HL-60 (cell line): ENCODE data around the gene UFC1.

Experiments used
- DNase-seq, 2 experiments: peaks; one replicate each; pipeline ENCODE4 v3.0.0-alpha.2; 2010 to 2020; ENCODE audit warnings: low read depth in 1 of 2, low spot score in 1 of 2
- H3K27ac ChIP-seq: fragments of 250-450 bp; sonication (Bioruptor Pico); replicated peaks from 2 replicates; pipeline ENCODE4 v1.5.1; 2020; ENCODE audit warnings: mild to moderate bottlenecking, moderate library complexity
- H3K27me3 ChIP-seq: fragments of 250-450 bp; sonication (Bioruptor Pico); 2 replicates; pipeline ENCODE4 v1.5.1; 2021; ENCODE audit warnings: mild to moderate bottlenecking, moderate library complexity; ENCODE audit not compliant: insufficient read depth, poor library complexity, severe bottlenecking
- H3K4me3 ChIP-seq: replicated peaks from 2 replicates; pipeline ENCODE4 v1.5.1; 2011; ENCODE audit warnings: mild to moderate bottlenecking, control low read depth, low read length; ENCODE audit not compliant: insufficient read depth
- GABPA ChIP-seq: IDR thresholded peaks from 2 replicates; pipeline ENCODE4 v1.6.1; 2012; ENCODE audit warnings: low read depth
- POLR2AphosphoS5 ChIP-seq: IDR thresholded peaks from 2 replicates; pipeline ENCODE4 v1.6.1; 2012; ENCODE audit warnings: low read depth
- SPI1 ChIP-seq: IDR thresholded peaks from 2 replicates; pipeline ENCODE4 v1.6.1; 2012; ENCODE audit warnings: low read depth, mild to moderate bottlenecking, borderline replicate concordance
- TF ChIP-seq, protein P1 (sequence below): IDR thresholded peaks from 2 replicates; pipeline ENCODE4 v1.6.1; 2012; ENCODE audit warnings: low read depth; ENCODE audit not compliant: insufficient replicate concordance
- TF ChIP-seq, protein P2 (sequence below): IDR thresholded peaks from one replicate; pipeline ENCODE4 v1.5.1; 2011; ENCODE audit warnings: low read length, control low read depth, inconsistent platforms; ENCODE audit not compliant: insufficient read depth

Gene UFC1

DNA sequence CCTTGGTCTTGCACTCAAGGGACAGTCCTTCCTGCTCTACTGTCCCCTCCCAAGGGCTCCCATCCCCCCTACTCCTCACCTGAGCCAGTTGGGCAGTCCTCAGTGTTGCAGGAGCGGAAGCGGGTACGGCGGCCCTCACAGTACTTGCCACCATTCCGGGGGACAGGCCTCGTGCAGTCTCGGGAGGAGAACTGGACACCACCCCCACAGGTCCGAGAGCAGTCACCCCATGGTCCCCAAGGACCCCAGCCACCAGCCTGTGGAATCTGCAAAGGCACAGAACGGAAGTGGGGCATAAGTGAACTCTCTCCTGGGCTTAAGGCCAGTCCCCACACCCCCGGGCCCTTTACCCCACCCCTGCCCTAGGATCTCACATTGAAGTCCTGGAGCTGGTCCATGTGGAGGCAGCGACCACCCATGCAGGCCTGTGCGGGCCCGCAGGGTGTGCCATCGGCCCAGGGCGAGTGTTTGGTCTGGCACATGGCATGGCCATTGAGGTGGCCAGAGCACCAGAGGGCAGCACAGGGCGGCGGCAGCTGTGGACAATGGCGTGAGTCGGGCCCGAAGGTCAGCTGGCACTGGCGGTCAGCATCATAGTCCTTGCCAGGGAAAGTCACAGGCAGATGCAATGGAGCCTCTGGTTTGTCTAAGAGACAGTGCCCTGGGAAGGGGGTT, 39.9 kb downstream of the UFC1 start:
- Histone ChIP-seq H3K27ac (no peak overlapping the region), H3K4me3 (no peak overlapping the region), H3K27me3 (no peaks in the 10 kb centered on the region)
- TF ChIP-seq, protein P1, sequence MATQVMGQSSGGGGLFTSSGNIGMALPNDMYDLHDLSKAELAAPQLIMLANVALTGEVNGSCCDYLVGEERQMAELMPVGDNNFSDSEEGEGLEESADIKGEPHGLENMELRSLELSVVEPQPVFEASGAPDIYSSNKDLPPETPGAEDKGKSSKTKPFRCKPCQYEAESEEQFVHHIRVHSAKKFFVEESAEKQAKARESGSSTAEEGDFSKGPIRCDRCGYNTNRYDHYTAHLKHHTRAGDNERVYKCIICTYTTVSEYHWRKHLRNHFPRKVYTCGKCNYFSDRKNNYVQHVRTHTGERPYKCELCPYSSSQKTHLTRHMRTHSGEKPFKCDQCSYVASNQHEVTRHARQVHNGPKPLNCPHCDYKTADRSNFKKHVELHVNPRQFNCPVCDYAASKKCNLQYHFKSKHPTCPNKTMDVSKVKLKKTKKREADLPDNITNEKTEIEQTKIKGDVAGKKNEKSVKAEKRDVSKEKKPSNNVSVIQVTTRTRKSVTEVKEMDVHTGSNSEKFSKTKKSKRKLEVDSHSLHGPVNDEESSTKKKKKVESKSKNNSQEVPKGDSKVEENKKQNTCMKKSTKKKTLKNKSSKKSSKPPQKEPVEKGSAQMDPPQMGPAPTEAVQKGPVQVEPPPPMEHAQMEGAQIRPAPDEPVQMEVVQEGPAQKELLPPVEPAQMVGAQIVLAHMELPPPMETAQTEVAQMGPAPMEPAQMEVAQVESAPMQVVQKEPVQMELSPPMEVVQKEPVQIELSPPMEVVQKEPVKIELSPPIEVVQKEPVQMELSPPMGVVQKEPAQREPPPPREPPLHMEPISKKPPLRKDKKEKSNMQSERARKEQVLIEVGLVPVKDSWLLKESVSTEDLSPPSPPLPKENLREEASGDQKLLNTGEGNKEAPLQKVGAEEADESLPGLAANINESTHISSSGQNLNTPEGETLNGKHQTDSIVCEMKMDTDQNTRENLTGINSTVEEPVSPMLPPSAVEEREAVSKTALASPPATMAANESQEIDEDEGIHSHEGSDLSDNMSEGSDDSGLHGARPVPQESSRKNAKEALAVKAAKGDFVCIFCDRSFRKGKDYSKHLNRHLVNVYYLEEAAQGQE = no peak
- TF ChIP-seq POLR2AphosphoS5 = no peak
- no peak for TF ChIP-seq SPI1
- TF ChIP-seq, protein P2, sequence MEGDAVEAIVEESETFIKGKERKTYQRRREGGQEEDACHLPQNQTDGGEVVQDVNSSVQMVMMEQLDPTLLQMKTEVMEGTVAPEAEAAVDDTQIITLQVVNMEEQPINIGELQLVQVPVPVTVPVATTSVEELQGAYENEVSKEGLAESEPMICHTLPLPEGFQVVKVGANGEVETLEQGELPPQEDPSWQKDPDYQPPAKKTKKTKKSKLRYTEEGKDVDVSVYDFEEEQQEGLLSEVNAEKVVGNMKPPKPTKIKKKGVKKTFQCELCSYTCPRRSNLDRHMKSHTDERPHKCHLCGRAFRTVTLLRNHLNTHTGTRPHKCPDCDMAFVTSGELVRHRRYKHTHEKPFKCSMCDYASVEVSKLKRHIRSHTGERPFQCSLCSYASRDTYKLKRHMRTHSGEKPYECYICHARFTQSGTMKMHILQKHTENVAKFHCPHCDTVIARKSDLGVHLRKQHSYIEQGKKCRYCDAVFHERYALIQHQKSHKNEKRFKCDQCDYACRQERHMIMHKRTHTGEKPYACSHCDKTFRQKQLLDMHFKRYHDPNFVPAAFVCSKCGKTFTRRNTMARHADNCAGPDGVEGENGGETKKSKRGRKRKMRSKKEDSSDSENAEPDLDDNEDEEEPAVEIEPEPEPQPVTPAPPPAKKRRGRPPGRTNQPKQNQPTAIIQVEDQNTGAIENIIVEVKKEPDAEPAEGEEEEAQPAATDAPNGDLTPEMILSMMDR = no peak
- no peak for TF ChIP-seq GABPA
- no peak for DNase-seq

DNA sequence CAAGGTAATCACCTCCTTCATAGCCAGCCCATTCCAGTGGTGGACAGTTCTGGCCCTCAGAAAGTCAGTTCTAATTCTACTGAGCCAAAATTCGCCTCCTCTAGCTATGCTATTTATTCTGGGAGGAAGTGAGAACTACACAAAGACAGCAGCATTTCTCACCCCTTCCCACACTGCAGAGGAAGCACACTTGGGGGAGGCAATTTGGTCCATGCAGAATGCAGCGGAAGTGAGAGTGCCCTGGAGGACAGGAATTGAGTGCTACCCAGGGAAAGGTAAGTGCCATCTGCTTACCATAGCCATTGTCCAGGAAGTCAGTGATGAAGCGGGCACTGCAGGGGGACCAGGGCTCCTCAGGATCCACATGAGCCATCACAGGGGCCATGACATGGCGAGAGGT, 41.4 kb downstream of the UFC1 start:
- Histone ChIP-seq H3K27me3 (no peaks in the 10 kb centered on the region), H3K4me3 (no peak overlapping the region), H3K27ac (no peak overlapping the region)
- DNase-seq = peak in 1 of 2 experiments; percentile 75
- TF ChIP-seq SPI1 (peak; percentile 31; the same call in 1 of the 2 replicates), GABPA (no peak)

DNA sequence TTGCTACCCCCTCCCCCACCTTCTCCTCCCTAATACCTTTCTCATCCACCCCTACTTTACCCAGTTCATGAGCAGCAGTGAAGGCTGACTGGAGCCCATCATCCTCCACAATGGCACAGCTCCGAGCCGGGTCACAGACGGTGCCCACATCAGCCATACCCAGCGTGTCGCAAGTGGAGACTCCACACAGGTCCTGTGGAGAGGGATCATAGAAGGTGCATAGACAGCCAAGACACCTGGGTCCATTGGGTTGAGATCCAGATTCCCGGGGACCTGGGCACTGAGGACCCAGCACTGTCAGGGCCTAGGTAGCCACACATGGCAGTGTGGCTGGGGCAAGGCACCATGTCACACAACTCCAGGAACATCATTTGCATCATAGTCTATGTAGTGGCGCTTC, 42.3 kb downstream of the UFC1 start:
- TF ChIP-seq, protein P2 = no peak
- TF ChIP-seq GABPA = no peak
- no peak for TF ChIP-seq POLR2AphosphoS5
- TF ChIP-seq, protein P1 = no peak
- TF ChIP-seq SPI1 = no peak
- no peak overlapping the region for H3K4me3 ChIP-seq
- no peaks in the 10 kb centered on the region for H3K27me3 ChIP-seq
- DNase-seq = no peak
- no peak overlapping the region for H3K27ac ChIP-seq

DNA sequence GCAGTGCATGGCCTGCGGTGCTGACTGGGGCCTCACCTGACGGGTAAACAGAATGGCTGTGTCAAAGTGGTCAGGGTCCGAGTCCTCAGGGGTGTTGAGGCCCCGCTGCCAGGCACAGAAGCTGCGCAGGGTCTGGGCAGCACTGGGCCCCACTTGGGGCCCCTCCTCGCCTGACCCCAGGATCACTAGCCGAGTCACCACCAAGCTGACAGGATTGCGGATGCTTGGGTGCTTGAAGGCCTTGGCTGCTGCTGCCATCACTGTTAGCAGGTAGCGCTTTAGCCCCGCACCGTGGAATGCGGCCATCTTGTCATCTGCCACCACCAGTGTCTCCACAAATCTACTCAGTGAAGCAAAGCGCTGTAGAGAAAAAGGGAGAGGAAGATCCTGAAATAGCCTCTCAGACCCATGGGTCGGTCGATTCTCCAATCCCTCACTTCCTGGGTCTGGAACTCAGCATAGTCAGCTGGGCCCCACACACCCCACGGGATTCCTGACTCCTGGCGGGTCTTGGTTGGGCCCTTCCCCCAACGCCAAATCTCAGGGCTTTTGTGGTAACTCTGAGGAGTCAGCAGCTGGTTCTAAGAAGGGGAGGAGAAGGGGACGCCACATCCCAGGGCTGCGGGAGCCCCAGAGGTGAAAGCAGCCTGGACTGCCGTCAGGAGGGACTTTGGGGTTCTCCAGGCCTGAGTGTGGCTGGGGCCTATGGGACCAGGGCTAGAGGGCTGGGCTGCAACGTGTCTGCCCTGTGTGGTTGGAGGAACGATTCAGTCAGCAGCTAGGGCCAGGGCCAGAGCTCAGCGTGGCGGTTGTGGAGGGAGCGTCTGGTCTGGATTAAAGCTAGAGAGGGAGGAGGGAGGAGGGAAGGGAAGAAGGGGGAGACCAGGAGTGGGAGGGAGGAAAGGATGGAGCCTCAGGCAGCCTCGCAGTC, 43.0 kb downstream of the UFC1 start:
- Histone ChIP-seq H3K4me3 (no peak overlapping the region), H3K27ac (no peak overlapping the region), H3K27me3 (no peaks in the 10 kb centered on the region)
- DNase-seq = no peak
- TF ChIP-seq GABPA (no peak), SPI1 (no peak), POLR2AphosphoS5 (no peak)
- TF ChIP-seq, protein P1 = no peak
- TF ChIP-seq, protein P2 = no peak
